GM12878 (cell line): ENCODE measurements around the gene ATG10. TPM values are rescaled to one million over a fixed set of nuclear protein-coding genes. Genes with fewer than 3 reads are reported as not detected.

Source experiments
- ATAC-seq: fragments of 200-7000 bp; cut with Tn5 transposase; 3 replicates; pipeline ENCODE4 v1.9.1; 2020; ENCODE audit warnings: mild to moderate bottlenecking, moderate library complexity
- BruUV-seq: library from RNA; stranded (reverse); fragments of 400-500 nt; replicated peaks from 2 replicates; lab custom pipeline; 2021; lab: Mats Ljungman, UMichigan
- CTCF ChIA-PET: fragments of 300-600 bp; sonication (Branson Sonifier 250); formaldehyde crosslinking; extraction: SDS; loops from one replicate; lab custom pipeline; 2021; ENCODE audit warnings: inconsistent platforms; lab: Yijun Ruan, JAX
- POLR2A ChIA-PET: fragments of 350-600 bp; formaldehyde crosslinking; extraction: SDS; loops from one replicate; lab custom pipeline; 2021; ENCODE audit warnings: inconsistent platforms; lab: Charles Lee
- RAD21 ChIA-PET: fragments of 300-600 bp; sonication (Branson Sonifier 250); formaldehyde crosslinking; loops from one replicate; lab custom pipeline; 2023; ENCODE audit warnings: antibody characterized with exemption; ENCODE audit not compliant: unreplicated experiment; lab: Charles Lee
- SMC1A ChIA-PET: fragments of 300-600 bp; sonication (Branson Sonifier 250); formaldehyde crosslinking; loops from one replicate; lab custom pipeline; 2023; ENCODE audit not compliant: unreplicated experiment, uncharacterized antibody; lab: Charles Lee
- DNase-seq: peaks from one replicate; pipeline ENCODE4 v3.0.0-alpha.2; 2011; ENCODE audit warnings: low read depth, low spot score
- FAIRE-seq: peaks from 3 replicates; lab custom pipeline; 2011; peaks lifted over from hg19 to GRCh38; lab: Jason Lieb, UNC
- H2AFZ ChIP-seq: 2 replicates; pipeline ENCODE4 v1.6.0; 2011; ENCODE audit warnings: low read depth, low read length, control low read depth; ENCODE audit not compliant: control insufficient read depth
- H3K27ac ChIP-seq: 2 replicates; pipeline ENCODE4 v1.5.1; 2011; ENCODE audit warnings: control low read depth; ENCODE audit not compliant: control insufficient read depth, insufficient read depth
- H3K27me3 ChIP-seq, 2 experiments: replicated peaks in 1 of 2; 2 replicates each; pipeline versions ENCODE4 v1.6.0 to v1.6.1; 2011; ENCODE audit warnings: low read length in 1 of 2; ENCODE audit not compliant: control insufficient read depth in 2 of 2, insufficient read depth in 2 of 2
- H3K36me3 ChIP-seq, 2 experiments: 2 replicates each; pipeline ENCODE4 v1.5.1; 2011; ENCODE audit warnings: low read length in 1 of 2; ENCODE audit not compliant: control insufficient read depth in 2 of 2, insufficient read depth in 2 of 2
- H3K4me1 ChIP-seq: 2 replicates; pipeline ENCODE4 v1.6.1; 2011; ENCODE audit warnings: mild to moderate bottlenecking, low read length, moderate library complexity, mixed read lengths; ENCODE audit not compliant: control insufficient read depth, insufficient read depth
- H3K4me2 ChIP-seq: 2 replicates; pipeline ENCODE4 v1.6.0; 2011; ENCODE audit warnings: control low read depth; ENCODE audit not compliant: control insufficient read depth, insufficient read depth
- H3K4me3 ChIP-seq: fragments of 200-600 bp; sonication (generic); 2 replicates; pipeline ENCODE4 v1.5.1; 2016
- H3K79me2 ChIP-seq: 2 replicates; pipeline ENCODE4 v1.6.0; 2011; ENCODE audit warnings: low read length; ENCODE audit not compliant: control insufficient read depth, insufficient read depth
- H3K9ac ChIP-seq: 2 replicates; pipeline ENCODE4 v1.8.0; 2011; ENCODE audit warnings: low read length, control low read depth, mixed read lengths; ENCODE audit not compliant: control insufficient read depth, insufficient read depth
- H3K9me3 ChIP-seq: replicated peaks from 3 replicates; pipeline ENCODE4 v1.5.1; 2011; ENCODE audit warnings: mild to moderate bottlenecking, low read length; ENCODE audit not compliant: control insufficient read depth, insufficient read depth
- H4K20me1 ChIP-seq: 2 replicates; pipeline ENCODE4 v1.6.0; 2011; ENCODE audit not compliant: control insufficient read depth, insufficient read depth
- BCL3 ChIP-seq: IDR thresholded peaks from 2 replicates; pipeline ENCODE4 v1.6.1; 2011; ENCODE audit warnings: borderline replicate concordance, low read depth, mild to moderate bottlenecking, moderate library complexity, low read length; ENCODE audit not compliant: insufficient read depth, poor library complexity, severe bottlenecking
- CEBPZ ChIP-seq: fragments of 150-350 bp; IDR thresholded peaks from 2 replicates; pipeline ENCODE4 v1.6.1; 2016; ENCODE audit warnings: low read depth, low read length
- GATAD2B ChIP-seq: fragments of 450-650 bp; conservative IDR thresholded peaks from 2 replicates; pipeline ENCODE4 v1.6.1; 2017; ENCODE audit warnings: low read depth, mild to moderate bottlenecking, moderate library complexity
- KDM1A ChIP-seq: fragments of 200-600 bp; sonication (generic); IDR thresholded peaks from 2 replicates; pipeline ENCODE4 v1.6.1; 2016; ENCODE audit warnings: borderline replicate concordance
- RAD21 ChIP-seq: IDR thresholded peaks from 2 replicates; pipeline ENCODE4 v1.6.1; 2011; ENCODE audit warnings: mild to moderate bottlenecking, low read depth, low read length, moderate library complexity; ENCODE audit not compliant: insufficient read depth
- STAT1 ChIP-seq: fragments of 450-650 bp; conservative IDR thresholded peaks from 2 replicates; pipeline ENCODE4 v1.6.1; 2014; ENCODE audit warnings: antibody characterized with exemption, mild to moderate bottlenecking
- SUPT20H ChIP-seq: IDR thresholded peaks from 2 replicates; pipeline ENCODE4 v1.6.1; 2011; ENCODE audit warnings: low read depth, mild to moderate bottlenecking, low read length, moderate library complexity, borderline replicate concordance; ENCODE audit not compliant: control insufficient read depth
- TBL1XR1 ChIP-seq: IDR thresholded peaks from 2 replicates; pipeline ENCODE4 v1.6.1; 2012; ENCODE audit warnings: low read depth, low read length, improper control_type of control experiment
- YBX1 ChIP-seq: fragments of 450-650 bp; IDR thresholded peaks from 2 replicates; pipeline ENCODE4 v1.6.1; 2016; ENCODE audit warnings: antibody characterized with exemption
- WGBS: methylation state at CpG from one replicate; pipeline ENCODE4 v1.1.6; 2016; ENCODE audit warnings: low lambda C conversion rate; ENCODE audit not compliant: insufficient replicate concordance, insufficient coverage; ENCODE audit errors: missing lambda C conversion rate; 5-methylcytosine and 5-hydroxymethylcytosine counted together
- in situ Hi-C: fragments of 300-500 bp; cut with MboI; formaldehyde crosslinking; loops from 9 replicates; pipeline ENCODE4 v1.14.3; 2018; ENCODE audit warnings: mixed read lengths
- intact Hi-C: fragments of 100-400 bp; cut with micrococcal nuclease; formaldehyde crosslinking; loops from one replicate; pipeline ENCODE4 v1.14.2; 2022; ENCODE audit not compliant: unreplicated experiment
- polyA plus RNA-seq, 11 experiments: library from polyadenylated mRNA; depleted of rRNA in 4 of 11; unstranded in 6 of 11; stranded (reverse) in 5 of 11; fragments of >200 nt; fragmentation: Nextera tagmentation in 4 of 11; fragmentation: Illumina TruSeq in 1 of 11; extraction: Ambion mirVana in 4 of 11; extraction: Trizol in 1 of 11; gene quantifications; 1 replicate in 1 of 11; 2 replicates in 10 of 11; pipeline versions ENCODE4 v1.2.1 to v1.2.3, GENCODE V29; 2011 to 2016; ENCODE audit warnings: inconsistent platforms in 2 of 11, missing spikeins in 2 of 11, low read depth in 1 of 11
- total RNA-seq, 4 experiments: library from RNA; depleted of rRNA in 3 of 4; stranded (reverse); fragments of >200 nt in 3 of 4; fragmentation: Illumina TruSeq in 1 of 4; extraction: Trizol in 1 of 4; gene quantifications; 2 replicates each; pipeline versions ENCODE4 v1.2.1 to v1.2.3, GENCODE V29; 2013 to 2021
- TF ChIP-seq, protein P1 (sequence below): IDR thresholded peaks from 2 replicates; pipeline ENCODE4 v1.6.1; 2012; ENCODE audit warnings: low read length, inconsistent platforms
- TF ChIP-seq, protein P2 (sequence below): fragments of 450-650 bp; IDR thresholded peaks from 2 replicates; pipeline ENCODE4 v1.6.1; 2017; ENCODE audit warnings: antibody characterized with exemption, mild to moderate bottlenecking, moderate library complexity

ATG10 gene
- total and polyA plus RNA-seq, 10 of the 15 experiments (the other 5 are each of a cell fraction or from before 2014, with no cell fraction given), result 3.8 to 14.4 (median 6.5) TPM

GRCh38 chr5:82100303-82101077, 128.7 kb downstream of the ATG10 start (continued):
- TF ChIP-seq, protein P1, sequence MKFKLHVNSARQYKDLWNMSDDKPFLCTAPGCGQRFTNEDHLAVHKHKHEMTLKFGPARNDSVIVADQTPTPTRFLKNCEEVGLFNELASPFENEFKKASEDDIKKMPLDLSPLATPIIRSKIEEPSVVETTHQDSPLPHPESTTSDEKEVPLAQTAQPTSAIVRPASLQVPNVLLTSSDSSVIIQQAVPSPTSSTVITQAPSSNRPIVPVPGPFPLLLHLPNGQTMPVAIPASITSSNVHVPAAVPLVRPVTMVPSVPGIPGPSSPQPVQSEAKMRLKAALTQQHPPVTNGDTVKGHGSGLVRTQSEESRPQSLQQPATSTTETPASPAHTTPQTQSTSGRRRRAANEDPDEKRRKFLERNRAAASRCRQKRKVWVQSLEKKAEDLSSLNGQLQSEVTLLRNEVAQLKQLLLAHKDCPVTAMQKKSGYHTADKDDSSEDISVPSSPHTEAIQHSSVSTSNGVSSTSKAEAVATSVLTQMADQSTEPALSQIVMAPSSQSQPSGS, result peak; percentile 43; the same call in 1 of the 2 replicates
- TF ChIP-seq, protein P2, sequence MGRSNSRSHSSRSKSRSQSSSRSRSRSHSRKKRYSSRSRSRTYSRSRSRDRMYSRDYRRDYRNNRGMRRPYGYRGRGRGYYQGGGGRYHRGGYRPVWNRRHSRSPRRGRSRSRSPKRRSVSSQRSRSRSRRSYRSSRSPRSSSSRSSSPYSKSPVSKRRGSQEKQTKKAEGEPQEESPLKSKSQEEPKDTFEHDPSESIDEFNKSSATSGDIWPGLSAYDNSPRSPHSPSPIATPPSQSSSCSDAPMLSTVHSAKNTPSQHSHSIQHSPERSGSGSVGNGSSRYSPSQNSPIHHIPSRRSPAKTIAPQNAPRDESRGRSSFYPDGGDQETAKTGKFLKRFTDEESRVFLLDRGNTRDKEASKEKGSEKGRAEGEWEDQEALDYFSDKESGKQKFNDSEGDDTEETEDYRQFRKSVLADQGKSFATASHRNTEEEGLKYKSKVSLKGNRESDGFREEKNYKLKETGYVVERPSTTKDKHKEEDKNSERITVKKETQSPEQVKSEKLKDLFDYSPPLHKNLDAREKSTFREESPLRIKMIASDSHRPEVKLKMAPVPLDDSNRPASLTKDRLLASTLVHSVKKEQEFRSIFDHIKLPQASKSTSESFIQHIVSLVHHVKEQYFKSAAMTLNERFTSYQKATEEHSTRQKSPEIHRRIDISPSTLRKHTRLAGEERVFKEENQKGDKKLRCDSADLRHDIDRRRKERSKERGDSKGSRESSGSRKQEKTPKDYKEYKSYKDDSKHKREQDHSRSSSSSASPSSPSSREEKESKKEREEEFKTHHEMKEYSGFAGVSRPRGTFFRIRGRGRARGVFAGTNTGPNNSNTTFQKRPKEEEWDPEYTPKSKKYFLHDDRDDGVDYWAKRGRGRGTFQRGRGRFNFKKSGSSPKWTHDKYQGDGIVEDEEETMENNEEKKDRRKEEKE, result no peak
- no peak for TF ChIP-seq STAT1
- TF ChIP-seq, all 136 proteins: peak for 12

GRCh38 chr5:82104872-82105271, 133.0 kb downstream of the ATG10 start:
- BruUV-seq, result no TSS peak
- no peak overlapping the region for H2AFZ ChIP-seq
- ChIA-PET POLR2A (interaction anchor here (1.1 kb wide), 1 partner anchor 56 kb away, joined by 3 read pairs; no protein-coding TSS in a partner anchor), SMC1A (interaction anchor here (0.6 to 6.5 kb wide), 12 partner anchors 9 to 598 kb away, joined by 3 to 109 read pairs (median 5); no protein-coding TSS in a partner anchor), RAD21 (interaction anchor here (1.1 to 3.7 kb wide), 3 partner anchors 8 to 356 kb away, joined by 3 to 76 read pairs (median 3); no protein-coding TSS in a partner anchor)
- intact Hi-C loops, result no loop called here
- H3K4me1 ChIP-seq, result peaks cover 7% of the 10 kb centered on the region; the same call in 1 of the 2 replicates
- DNase-seq (no peak), FAIRE-seq (no peak)
- 97% methylated on average over 4 of the region's 4 CpGs for WGBS
- no peaks in the 10 kb centered on the region for H3K9me3 ChIP-seq
- TF ChIP-seq BCL3 (no peak), SUPT20H (no peak), GATAD2B (no peak), YBX1 (no peak), TBL1XR1 (no peak), RAD21 (no peak), CEBPZ (no peak), KDM1A (no peak)
- TF ChIP-seq, all 136 proteins: peak for 0
- H3K4me2 ChIP-seq, result no peak overlapping the region
- CTCF ChIA-PET, result interaction anchor here (1.1 to 5.7 kb wide), 7 partner anchors 8 to 598 kb away, joined by 3 to 113 read pairs (median 12); no protein-coding TSS in a partner anchor
- no peak overlapping the region for H3K9ac ChIP-seq
- in situ Hi-C loops, result no loop called here
- H3K4me3 ChIP-seq, result no peak overlapping the region
- H3K36me3 ChIP-seq, result no peaks in the 10 kb centered on the region
- H3K27me3 ChIP-seq, result no peaks in the 10 kb centered on the region
- no peak overlapping the region for H3K27ac ChIP-seq
- H3K79me2 ChIP-seq, result no peaks in the 10 kb centered on the region
- no peak for ATAC-seq
- no peaks in the 10 kb centered on the region for H4K20me1 ChIP-seq
